GM18502 (cell line): ENCODE measurements around the gene RAMAC.
"Not testable (repeated sequence)": the region's sequence is repeated elsewhere in the genome, so short reads cannot be mapped to it uniquely, and the experiment has no call there.

Experiments used
- ATAC-seq: cut with Tn5 transposase; IDR thresholded peaks from one replicate; pipeline ENCODE4 v1.9.1; 2021; ENCODE audit warnings: mild to moderate bottlenecking; ENCODE audit not compliant: unreplicated experiment, poor library complexity

Gene RAMAC

DNA sequence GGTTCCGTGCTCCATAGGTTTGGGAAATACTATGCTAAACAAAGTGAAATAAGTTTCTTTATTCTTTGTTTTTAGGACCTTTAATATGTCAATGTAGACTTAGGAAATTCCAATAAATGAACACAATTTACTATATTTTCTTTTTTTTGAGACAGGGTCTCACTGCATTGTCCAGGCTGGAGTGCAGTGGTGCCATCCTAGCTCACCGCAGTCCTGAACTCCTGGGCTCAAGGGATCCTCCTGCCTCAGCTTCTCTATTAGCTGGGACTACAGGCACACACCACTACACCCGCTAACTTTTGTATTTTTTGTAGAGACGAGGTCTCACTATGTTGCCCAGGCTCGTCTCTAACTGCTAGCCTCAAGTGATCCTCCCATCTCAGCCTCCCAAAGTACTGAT, 21.1 kb upstream of the RAMAC start:
- ATAC-seq = no peak

DNA sequence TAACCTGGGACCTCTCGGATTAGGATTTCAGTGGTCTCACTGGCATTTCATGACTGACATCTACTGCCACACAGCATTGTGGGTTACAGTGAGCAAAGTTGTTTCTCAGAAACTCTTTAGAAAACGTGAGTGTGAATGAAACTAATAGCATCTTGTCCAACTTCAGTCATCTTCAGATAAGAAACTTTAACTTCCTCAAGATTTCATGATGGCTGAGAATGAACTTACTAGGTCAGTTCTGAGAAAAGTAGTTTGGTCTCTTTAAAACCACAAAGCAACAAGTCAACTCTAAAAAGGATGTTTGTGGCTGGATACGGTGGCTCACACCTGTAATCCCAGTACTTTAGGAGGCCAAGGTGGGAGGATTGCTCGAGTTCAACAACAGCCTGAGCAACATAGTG, 19.3 kb upstream of the RAMAC start:
- peak; percentile 91 for ATAC-seq

DNA sequence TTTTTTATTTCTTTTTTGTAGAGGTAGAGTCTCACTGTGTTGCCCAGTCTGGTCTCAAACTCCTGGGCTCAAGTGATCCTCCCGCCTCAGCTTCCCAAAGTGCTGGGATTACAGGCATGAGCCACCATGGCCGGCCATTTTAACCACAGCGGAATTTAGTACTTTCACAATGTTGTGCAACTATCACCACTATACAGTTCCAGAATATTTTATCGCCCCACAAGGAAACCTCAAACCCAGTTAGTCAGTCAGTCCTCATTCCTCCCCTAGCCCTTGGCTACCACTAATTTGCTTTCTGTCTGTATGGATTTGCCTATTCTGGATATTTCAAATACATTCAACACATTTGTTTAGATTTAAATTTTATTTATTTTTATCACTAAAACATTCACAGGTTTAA, 17.9 kb upstream of the RAMAC start:
- no peak for ATAC-seq

DNA sequence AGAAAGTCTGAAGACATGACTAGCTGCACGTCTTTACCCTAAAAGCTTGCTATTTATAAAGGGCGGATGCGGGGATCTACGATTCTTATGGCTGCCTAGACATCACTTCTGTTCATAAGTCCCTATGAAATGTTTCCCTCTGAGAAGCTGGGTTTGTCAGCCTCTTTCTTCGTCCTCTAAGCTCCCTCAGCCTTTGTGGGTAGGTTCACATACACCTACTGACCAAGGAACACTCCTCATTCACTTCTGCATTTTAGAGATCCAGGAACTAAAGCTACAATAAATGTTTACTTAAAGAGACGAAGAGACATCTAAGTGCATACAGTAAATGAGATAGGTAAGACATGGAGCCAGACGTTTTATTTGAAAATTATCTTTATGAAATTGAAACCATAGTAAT, 16.7 kb upstream of the RAMAC start:
- no peak for ATAC-seq

DNA sequence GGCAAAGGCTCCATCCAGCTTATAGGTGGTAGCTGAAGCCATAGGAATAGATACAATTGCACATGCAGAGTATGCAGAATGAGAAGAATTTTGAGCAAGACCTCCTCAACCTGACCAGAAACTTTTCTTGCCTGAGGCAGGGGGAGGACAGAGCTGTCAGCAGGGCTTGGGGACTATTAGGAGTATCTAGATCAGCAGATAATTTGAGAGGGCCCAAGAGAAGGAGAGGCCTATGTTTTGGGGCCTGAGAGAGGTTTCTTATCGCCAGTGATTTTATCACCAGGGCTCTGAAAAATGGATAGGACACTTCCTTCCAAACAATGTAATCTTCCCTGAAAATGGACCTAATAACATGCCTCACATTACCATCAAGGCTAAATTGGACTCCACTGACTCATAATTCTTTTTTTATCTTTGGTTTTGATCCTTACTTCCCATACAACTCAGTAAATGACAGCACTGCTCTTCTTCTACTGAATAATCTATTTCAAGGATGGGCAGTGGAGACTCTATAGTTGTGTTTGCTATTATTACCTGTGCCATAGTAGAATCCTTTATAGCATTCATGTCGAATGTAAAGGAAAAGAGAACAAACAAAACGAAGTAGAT, 15.8 kb upstream of the RAMAC start:
- no peak for ATAC-seq

DNA sequence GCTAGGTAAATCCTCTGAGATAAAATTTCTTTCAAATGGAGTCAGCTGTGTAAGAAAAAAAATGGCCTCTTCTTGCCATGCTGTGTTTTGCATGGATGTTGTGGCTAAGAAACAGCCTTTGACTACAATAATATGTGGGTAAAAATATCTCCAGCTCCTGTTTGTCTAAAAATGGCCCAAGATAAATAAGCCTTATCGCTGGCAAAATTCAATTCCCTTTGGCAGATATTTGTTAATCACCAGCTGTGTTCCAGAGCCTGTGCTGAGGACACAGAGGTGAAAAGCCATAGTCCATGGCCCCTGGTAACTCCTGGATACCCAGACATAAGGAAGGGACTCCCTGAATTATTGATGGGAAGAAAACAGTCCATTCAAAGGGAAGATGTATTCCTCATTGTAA, 15.3 kb upstream of the RAMAC start:
- ATAC-seq = no peak

DNA sequence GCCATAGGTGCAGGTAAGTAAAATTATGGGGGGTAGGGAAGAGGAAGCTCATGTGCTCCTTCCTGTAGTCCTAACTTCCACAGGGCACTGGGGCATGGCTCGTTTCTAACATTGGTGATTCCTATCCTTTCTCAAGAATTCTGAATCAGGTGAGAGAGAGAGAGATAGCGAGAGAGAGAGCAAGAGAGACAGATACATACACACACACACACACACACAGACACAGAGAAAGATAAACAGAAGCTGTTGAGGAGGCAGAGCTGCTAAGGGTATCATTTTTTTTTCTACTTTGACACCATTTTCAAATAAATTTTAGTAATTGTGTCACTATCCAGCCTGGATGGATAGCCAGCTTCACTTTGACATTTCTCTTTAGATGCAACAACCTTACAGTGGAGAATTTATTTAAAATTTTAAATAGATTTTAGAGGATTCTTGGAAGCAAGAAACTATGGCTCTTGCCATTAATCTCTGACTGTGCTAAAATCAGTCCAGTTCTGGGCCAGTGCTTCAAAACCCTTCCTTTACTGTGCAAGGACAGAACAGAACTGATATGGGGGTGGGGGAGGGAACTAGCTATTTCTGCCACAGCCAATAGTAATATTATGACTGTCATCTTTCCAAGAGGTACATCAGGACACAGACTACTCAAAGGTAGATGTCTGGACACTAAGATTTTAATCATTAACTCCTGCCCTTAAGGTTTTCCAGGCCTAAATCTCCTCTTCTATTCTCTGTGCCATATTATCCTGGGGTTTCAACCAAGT, 14.6 kb upstream of the RAMAC start:
- ATAC-seq = no peak

DNA sequence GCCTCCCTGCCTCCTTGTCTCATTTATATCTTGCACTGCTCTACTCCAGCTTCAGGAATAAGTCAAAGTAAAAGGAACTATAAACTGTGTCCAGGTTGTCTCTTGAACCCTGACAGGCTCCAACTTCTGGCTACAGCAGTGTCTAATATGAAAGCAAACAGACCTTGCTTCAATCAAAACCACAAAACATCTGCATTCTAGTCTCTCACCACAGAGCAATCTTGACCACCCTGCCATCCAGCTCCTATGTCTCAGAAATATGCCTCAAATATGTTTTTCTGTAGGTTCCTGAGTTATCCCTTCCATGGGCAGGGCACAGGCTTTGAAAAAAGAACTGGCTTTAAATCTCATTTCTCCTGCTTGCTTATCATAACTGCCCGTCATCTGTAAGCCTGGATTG, 13.0 kb upstream of the RAMAC start:
- no peak for ATAC-seq

DNA sequence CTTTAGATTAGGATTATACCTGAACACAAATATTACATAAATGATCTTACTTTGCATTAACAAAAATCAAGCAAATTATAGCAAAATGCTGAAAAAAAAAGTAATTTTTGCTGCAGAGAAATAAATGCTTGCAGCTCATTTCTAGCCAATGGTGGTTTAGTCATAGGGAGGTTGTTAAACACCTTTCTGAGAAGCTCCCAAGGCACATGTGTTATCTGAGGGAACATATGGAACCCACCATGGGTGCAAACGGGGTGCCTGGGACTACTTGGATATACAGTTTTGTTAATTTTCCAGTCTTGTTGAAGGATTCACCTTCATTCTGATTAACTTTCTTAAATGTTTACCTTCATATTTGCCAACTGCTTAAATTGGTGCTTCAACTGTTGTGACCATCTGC, 8.9 kb upstream of the RAMAC start:
- no peak for ATAC-seq

DNA sequence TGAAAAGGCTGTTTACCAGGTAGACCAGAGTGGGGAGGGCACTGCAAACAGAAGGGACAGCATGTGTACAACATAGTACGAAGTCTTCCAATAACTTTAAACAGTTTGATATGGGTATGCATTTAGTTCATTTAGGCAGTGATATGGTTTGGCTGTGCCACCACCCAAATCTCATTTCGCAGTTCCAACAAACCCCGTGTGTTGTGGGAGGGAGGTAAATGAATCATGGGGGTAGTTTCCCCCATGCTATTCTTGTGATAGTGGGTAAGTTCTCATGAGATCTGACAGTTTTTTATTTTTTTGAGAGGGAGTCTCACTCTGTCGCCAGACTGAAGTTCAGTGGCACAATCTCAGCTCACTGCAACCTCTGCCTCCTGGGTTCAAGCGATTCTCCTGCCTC, 7.6 kb upstream of the RAMAC start:
- no peak for ATAC-seq

DNA sequence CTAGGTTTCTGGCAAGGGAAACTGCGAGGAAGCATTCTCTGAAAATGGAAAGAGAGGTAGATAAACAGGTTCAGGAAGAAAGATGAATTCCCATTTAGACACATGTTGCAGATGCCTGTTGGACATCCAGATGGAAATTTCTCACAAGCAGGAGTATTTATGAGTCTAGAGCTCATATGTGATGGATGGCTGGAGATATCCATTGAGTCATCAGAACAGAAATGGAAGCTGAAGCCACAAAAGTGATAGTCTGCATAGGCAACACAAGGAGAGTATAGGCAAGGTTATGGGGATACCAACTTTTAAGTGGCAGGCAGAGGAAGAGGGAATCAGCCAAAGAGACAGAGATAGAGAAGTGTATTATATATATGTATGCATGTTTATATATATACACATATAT, 6.3 kb upstream of the RAMAC start:
- ATAC-seq = no peak

DNA sequence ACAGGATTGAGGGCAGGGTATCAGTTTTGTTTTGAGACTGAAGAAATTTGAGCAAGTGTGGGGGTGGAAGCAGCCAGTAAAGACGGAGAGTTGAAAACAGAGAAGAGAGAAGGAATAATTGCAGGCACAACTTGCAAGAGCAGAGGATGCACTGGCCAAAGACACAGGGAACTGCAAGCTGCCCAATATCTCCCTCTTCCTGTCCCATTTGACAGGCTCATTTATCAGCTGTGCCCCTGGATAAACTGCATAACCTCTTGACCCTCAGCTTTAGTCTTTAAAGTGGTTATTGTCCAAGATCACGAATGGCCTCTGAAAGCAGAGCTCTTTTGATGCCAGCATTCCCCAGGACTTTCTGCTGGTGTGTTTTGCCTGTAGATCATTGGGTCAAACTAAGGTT, 5.0 kb upstream of the RAMAC start:
- ATAC-seq = no peak

DNA sequence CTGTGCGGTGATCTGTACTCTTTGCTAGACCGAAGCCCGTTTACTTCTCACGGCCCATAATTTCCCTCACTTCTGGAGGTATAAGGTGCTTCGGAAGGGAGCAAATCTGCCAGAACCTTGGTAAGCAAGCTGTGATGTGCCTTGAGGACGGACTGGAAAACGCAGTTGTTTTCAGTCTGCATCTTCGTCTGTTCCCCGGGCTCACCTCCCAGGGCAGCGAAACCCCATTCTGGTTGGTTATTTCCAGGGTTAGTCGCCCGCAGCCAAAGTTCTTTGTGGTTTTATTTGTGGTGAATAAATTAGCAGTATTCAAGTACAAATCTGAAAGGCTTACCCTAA, 401 bp downstream of the RAMAC start:
- peak; percentile 27 for ATAC-seq

DNA sequence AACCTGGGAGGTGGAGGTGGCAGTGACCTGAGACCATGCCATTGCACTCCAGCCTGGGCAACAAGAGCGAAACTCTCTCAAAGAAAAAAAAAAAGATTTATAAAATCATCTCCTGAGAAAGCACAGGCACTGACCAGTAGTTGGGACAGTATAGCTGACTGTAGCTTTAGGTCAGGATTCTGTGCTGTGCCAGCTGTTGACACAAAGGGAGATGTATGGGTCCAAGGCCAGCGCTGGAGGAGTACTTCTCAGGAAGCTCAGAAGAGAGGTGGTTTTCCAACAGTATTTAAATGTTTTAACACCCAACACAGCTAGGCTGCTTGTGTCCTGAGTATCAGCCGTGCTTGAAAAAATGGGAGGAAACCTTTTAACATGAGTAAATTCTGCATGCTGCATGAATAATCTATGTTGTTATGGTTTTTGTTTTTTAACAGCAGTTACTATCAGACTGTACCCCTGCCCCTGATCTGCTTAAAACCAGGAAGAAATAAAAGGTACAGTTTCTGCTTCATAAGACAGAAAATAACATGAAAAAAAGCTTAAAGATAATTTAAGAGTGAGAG, 6.5 kb downstream of the RAMAC start:
- no peak for ATAC-seq

DNA sequence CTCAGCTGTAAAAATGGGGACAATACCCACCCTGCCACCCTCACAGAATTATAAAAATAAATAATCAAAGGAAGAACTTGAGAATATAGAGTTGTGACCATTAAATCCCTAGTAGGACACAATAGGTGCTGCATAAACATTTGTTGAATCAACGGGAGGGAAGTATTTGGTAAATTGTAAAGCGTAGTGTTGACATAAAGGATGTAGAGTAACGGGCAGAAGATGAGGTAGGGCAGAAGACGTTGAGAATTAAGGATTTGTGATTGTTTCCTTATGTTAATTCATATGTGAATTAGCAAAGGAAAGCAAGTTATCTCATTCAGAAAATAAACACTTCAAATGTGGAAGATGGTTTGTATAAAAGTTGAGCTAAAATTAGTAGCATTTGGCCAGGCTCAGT, 7.1 kb downstream of the RAMAC start:
- no peak for ATAC-seq

DNA sequence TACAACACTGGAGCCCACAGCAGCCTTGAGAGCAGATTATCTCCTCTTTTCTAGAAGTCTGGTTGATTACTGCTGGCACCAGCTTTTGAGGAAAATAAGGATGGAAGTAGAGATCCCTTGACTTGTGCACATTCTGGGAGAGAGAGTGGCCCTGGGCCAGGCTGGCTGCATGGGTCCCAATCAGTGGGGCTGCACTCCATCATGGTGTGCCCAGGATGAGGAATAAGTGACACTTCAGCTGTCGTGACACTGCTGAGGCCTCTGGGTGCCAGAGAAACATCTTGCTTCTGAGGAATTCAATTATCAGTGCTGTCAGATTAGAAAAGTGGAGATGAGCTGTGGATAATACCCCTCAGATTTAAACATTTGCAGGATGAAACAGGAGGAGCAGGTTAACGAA, 9.1 kb downstream of the RAMAC start:
- no peak for ATAC-seq

DNA sequence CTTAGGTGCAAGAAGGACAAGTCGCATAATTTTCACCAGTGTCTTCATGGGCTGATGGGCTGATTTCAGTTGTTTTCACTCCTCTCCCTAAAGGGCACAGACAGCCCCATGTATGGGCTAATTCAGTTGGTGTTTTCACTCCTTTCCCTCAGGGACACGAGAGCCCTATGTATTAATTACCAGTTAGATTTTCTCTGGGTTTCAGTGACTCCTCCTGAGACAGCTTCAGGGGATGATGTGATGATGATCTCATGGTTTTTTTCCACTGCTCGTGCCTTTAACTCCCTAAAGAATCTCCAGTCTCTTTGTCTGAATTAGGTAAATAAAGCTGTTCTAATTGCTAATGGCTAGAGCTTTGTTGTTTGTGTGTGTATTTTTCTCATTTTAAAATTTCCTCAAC, 9.9 kb downstream of the RAMAC start:
- no peak for ATAC-seq

DNA sequence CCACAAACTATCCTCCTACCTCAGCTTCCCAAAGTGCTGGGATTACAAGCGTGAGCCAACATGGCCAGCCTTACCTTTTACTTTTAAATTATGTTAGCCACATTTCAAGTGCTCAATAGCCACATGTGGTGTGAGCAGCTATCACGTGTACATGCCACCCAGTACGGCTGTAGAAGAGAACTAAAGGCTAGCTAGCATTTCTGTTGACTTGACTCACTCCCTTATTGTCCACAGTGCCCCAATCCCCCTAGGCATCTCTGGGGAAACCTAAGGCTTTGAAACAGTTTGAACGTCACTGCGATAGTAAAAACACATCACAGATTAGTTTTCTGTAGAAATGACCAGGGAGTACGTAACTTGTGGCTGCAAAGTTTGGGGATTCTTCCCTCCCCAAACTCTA, 13.4 kb downstream of the RAMAC start:
- no peak for ATAC-seq

DNA sequence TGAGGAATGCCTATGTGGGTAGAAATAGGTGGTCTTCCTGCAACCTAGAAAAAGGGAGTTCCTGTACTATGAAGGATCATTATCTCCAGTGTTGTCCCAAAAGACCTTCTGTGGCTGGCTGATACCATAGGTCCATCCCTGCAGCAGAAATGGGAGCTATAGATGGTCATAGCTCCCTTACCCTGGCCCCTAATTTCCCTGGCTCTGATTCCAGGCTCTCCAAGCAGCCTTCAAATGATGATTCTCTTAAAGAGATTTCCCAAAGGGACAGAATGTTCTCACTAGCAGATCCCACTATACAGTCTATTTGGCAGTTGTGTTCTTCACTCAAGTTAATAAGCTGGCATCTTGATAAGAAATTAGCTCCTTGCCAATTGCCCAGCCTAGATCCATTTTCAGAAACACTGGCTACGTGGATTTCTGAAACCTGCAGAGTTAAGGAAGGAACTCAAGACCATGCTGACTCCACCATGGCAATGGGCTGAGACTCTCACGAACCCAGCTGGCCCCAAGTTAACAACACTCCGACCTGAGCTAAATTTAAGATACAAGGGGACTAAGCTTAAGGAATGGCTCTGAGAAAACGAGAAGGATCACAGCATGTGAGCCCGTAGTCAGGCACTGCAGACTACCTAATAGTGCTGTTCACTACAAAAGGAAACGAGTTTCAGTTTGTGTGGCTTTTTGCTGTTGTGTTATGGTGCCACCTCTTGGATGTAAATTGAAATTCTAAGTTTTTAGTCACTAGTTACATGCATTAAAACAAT, 14.1 kb downstream of the RAMAC start:
- peak; percentile 69 for ATAC-seq

DNA sequence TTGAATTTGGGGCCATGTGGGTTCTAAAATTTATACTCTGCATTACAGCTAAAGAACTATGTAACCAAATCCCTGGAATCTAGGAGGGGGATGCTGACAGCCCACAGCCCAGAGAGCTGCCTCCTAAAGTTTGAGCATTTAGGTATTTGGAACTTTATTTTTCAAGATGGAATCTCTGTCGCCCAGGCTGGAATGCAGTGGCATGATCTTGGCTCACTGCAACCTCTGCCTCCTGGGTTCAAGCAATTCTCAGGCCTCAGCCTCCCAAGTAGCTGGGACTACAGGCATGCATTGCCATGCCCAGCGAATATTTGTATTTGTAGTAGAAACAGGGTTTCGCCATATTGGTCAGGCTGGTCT, 14.6 kb downstream of the RAMAC start:
- not testable (repeated sequence) for ATAC-seq

DNA sequence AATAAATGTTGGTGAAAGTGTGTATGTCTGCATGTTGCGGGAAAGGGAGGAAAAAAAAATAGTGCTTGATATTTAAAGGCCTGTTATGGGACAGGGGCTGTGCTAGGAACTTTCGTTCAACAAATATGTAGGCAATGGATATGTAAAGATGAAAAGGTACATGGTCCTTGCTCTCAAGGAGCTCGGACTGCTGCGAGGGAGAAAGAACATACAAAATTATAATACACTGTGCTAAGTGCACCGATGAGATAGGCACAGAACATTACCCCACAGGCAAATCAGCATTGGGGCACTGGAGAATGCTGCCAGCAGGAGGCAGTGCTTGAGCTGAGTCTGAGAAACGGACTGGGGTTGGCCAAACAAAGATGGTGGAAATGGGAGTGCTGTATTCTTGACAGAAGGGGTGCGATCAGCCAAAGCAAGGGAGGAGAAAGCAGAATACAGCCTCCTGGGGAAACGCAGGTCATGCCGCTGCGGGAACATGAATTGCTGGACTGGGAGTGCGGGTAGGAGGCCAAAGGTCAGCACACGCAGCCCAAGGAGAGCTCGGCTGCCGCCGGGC, 24.8 kb downstream of the RAMAC start:
- peak; percentile 69 for ATAC-seq
